Prostate gland (tissue), 2 donors: ENCODE measurements around the gene ZNF276.

Experiments used
- CTCF ChIP-seq, 4 experiments: fragments of 200-600 bp in 2 of 4; fragments of 450-650 bp in 2 of 4; sonication (generic) in 2 of 4; IDR thresholded peaks; 1 replicate in 3 of 4; 2 replicates in 1 of 4; pipeline ENCODE4 v1.5.1; 2016 to 2019; ENCODE audit warnings: antibody characterized with exemption in 4 of 4, mild to moderate bottlenecking in 2 of 4, moderate library complexity in 2 of 4
- POLR2A ChIP-seq: fragments of 450-650 bp; IDR thresholded peaks from one replicate; pipeline ENCODE4 v1.6.1; 2016; ENCODE audit warnings: antibody characterized with exemption, mild to moderate bottlenecking

GRCh38 chr16:89700649-89701424 lies 20.5 kb upstream of the ZNF276 start:
- peak in 2 of 4 experiments; percentile 32 to 38 for TF ChIP-seq CTCF (IDR thresholded peaks at IDR 0.05)
- TF ChIP-seq POLR2A = no peak
